Gastroesophageal sphincter (tissue), 4 donors: ENCODE measurements around the gene HIVEP3. TPM values are rescaled to one million over a fixed set of nuclear protein-coding genes. Genes with fewer than 3 reads are reported as not detected.

Experiments
- ATAC-seq: fragments of 150-250 bp; one replicate; pipeline ENCODE4 v1.9.1; 2016; ENCODE audit warnings: mild to moderate bottlenecking, moderate library complexity
- H3K27ac ChIP-seq, 4 donors: fragments of 200-600 bp; sonication (generic) in 3 of 4; 1 replicate in 3 of 4; 2 replicates in 1 of 4; pipeline ENCODE4 v1.5.1; 2016 to 2019
- H3K27me3 ChIP-seq: fragments of 200-600 bp; sonication (generic); one replicate; pipeline ENCODE4 v1.5.1; 2019
- H3K36me3 ChIP-seq, 2 donors: fragments of 200-600 bp; sonication (generic); one replicate each; pipeline ENCODE4 v1.5.1; 2019; ENCODE audit warnings: control low read depth in 1 of 2
- H3K4me1 ChIP-seq, 3 donors: fragments of 200-600 bp; sonication (generic); 1 replicate in 2 of 3; 2 replicates in 1 of 3; pipeline ENCODE4 v1.5.1; 2016 to 2019; ENCODE audit warnings: control low read depth in 2 of 3
- H3K4me3 ChIP-seq, 2 donors: fragments of 200-600 bp; sonication (generic); one replicate each; pipeline ENCODE4 v1.5.1; 2019; ENCODE audit warnings: mild to moderate bottlenecking in 1 of 2, moderate library complexity in 1 of 2
- H3K9me3 ChIP-seq, 3 donors: fragments of 200-600 bp; sonication (generic); one replicate each; pipeline ENCODE4 v1.5.1; 2017 to 2019; ENCODE audit warnings: control low read depth in 2 of 3
- CTCF ChIP-seq, 4 experiments: fragments of 200-600 bp in 2 of 4; fragments of 450-650 bp in 2 of 4; sonication (generic) in 1 of 4; IDR thresholded peaks; one replicate each; pipeline ENCODE4 v1.5.1; 2017 to 2019; ENCODE audit warnings: antibody characterized with exemption in 4 of 4, mild to moderate bottlenecking in 2 of 4, moderate library complexity in 2 of 4
- EP300 ChIP-seq: sonication (generic); formaldehyde crosslinking; IDR thresholded peaks from one replicate; pipeline ENCODE4 v1.6.1; 2017; ENCODE audit warnings: antibody characterized with exemption, mild to moderate bottlenecking
- POLR2A ChIP-seq, 2 donors: fragments of 450-650 bp; IDR thresholded peaks; one replicate each; pipeline ENCODE4 v1.6.1; 2017; ENCODE audit warnings: antibody characterized with exemption in 2 of 2, mild to moderate bottlenecking in 2 of 2, moderate library complexity in 1 of 2
- POLR2AphosphoS5 ChIP-seq: sonication (generic); formaldehyde crosslinking; IDR thresholded peaks from one replicate; pipeline ENCODE4 v1.6.1; 2017; ENCODE audit warnings: antibody characterized with exemption
- WGBS, 2 donors: methylation state at CpG; one replicate each; pipeline ENCODE4 v1.1.5; 2018; ENCODE audit warnings: low coverage in 1 of 2; 5-methylcytosine and 5-hydroxymethylcytosine counted together
- total RNA-seq, 4 donors: library from RNA; depleted of rRNA; stranded (reverse); fragments of >200 nt; gene quantifications; one replicate each; pipeline ENCODE4 v1.1.0, GENCODE V29; 2016

Gene HIVEP3
- total RNA-seq, 4 donors from 2014 or later = 1.9 to 3.8 (median 2.8) TPM

GRCh38 chr1:41709331-41709730 is 209.4 kb downstream of the HIVEP3 start:
- H3K4me1 ChIP-seq = no peaks in the 10 kb centered on the region
- H3K4me3 ChIP-seq = no peak overlapping the region
- H3K27me3 ChIP-seq = no peaks in the 10 kb centered on the region
- no peak for TF ChIP-seq POLR2A (IDR thresholded peaks at IDR 0.05)
- TF ChIP-seq EP300 = no peak
- TF ChIP-seq CTCF (IDR thresholded peaks at IDR 0.05) = no peak
- H3K27ac ChIP-seq = no peak overlapping the region
- WGBS, 2 donors = 100% methylated on average over 2 of the region's 4 CpGs; no CpG with 5 or more reads in 1 of the 2 donors
- H3K36me3 ChIP-seq = no peaks in the 10 kb centered on the region
- ATAC-seq = no peak
- no peaks in the 10 kb centered on the region for H3K9me3 ChIP-seq

- WGBS, 2 donors = 83% methylated on average over 2 of the region's 2 CpGs; no CpG with 5 or more reads in 1 of the 2 donors
- no peak overlapping the region for H3K27ac ChIP-seq
- H3K36me3 ChIP-seq = no peaks in the 10 kb centered on the region
- TF ChIP-seq POLR2A (IDR thresholded peaks at IDR 0.05) (no peak), EP300 (no peak)
- no peaks in the 10 kb centered on the region for H3K27me3 ChIP-seq
- H3K4me1 ChIP-seq = no peaks in the 10 kb centered on the region
- ATAC-seq = no peak
- H3K4me3 ChIP-seq = no peak overlapping the region
- H3K9me3 ChIP-seq = no peaks in the 10 kb centered on the region
Measured at GRCh38 chr1:41708332-41708731, 210.4 kb downstream of the HIVEP3 start.

- TF ChIP-seq POLR2AphosphoS5 (no peak), POLR2A (IDR thresholded peaks at IDR 0.05) (no peak), EP300 (no peak), CTCF (IDR thresholded peaks at IDR 0.05) (no peak)
- Histone ChIP-seq H3K27me3 (no peaks in the 10 kb centered on the region), H3K4me3 (no peak overlapping the region), H3K27ac (no peak overlapping the region), H3K9me3 (no peaks in the 10 kb centered on the region), H3K4me1 (no peaks in the 10 kb centered on the region), H3K36me3 (no peaks in the 10 kb centered on the region)
- WGBS, 2 donors = 64% methylated on average over 3 of the region's 4 CpGs; no CpG with 5 or more reads in 1 of the 2 donors
- no peak for ATAC-seq
Measured at GRCh38 chr1:41707793-41708192, 210.9 kb downstream of the HIVEP3 start.

- Histone ChIP-seq H3K27me3 (no peaks in the 10 kb centered on the region), H3K36me3 (no peaks in the 10 kb centered on the region), H3K4me1 (no peaks in the 10 kb centered on the region), H3K9me3 (no peaks in the 10 kb centered on the region), H3K27ac (no peak overlapping the region), H3K4me3 (no peak overlapping the region)
- TF ChIP-seq POLR2A (IDR thresholded peaks at IDR 0.05) (no peak), CTCF (IDR thresholded peaks at IDR 0.05) (no peak), POLR2AphosphoS5 (no peak)
- WGBS, 2 donors = 100% methylated on average over 1 of the region's 1 CpG; no CpG with 5 or more reads in 1 of the 2 donors
- ATAC-seq = no peak
Measured at GRCh38 chr1:41705798-41706197, 212.9 kb downstream of the HIVEP3 start.

GRCh38 chr1:41704196-41704595 is 214.5 kb downstream of the HIVEP3 start:
- no peak for ATAC-seq
- Histone ChIP-seq H3K4me1 (no peaks in the 10 kb centered on the region), H3K9me3 (no peaks in the 10 kb centered on the region), H3K36me3 (no peaks in the 10 kb centered on the region), H3K4me3 (no peak overlapping the region), H3K27me3 (no peaks in the 10 kb centered on the region), H3K27ac (no peak overlapping the region)
- TF ChIP-seq POLR2AphosphoS5 = no peak
- TF ChIP-seq EP300 = no peak
- no peak for TF ChIP-seq CTCF (IDR thresholded peaks at IDR 0.05)
- TF ChIP-seq POLR2A (IDR thresholded peaks at IDR 0.05) = no peak
- 90% methylated on average over 2 of the region's 4 CpGs; no CpG with 5 or more reads in 1 of the 2 donors for WGBS, 2 donors
